ENCODE data around the gene MED15.

GRCh38 chr22:20575724-20576444, 68.5 kb downstream of the MED15 start:
- TF ChIP-seq CTCF (IDR thresholded peaks at IDR 0.05 in 8 of 11, conservative IDR thresholded peaks at IDR 0.05 in 3 of 11) (no peak), POLR2A (IDR thresholded peaks at IDR 0.05) (no peak)
